Natural killer cell (primary cell): ENCODE data around the gene STARD10. TPM values are rescaled to one million over a fixed set of nuclear protein-coding genes. Genes with fewer than 3 reads are reported as not detected.

Experiments
- ATAC-seq, 3 donors: fragments of 150-1000 bp in 2 of 3; fragments of 200-7000 bp in 1 of 3; cut with Tn5 transposase; 1 replicate in 1 of 3; 2 replicates in 2 of 3; pipeline ENCODE4 v1.10.0; 2021; ENCODE audit warnings: mild to moderate bottlenecking in 2 of 3, moderate library complexity in 2 of 3
- DNase-seq, 2 donors: peaks; one replicate each; pipeline versions ENCODE4 v3.0.0 to v3.0.0-alpha.2; 2013 to 2021; ENCODE audit warnings: mixed read lengths in 1 of 2
- H3K27ac ChIP-seq: one replicate; pipeline ENCODE4 v1.5.1; 2013; ENCODE audit warnings: mild to moderate bottlenecking, low read length
- H3K27me3 ChIP-seq: one replicate; pipeline ENCODE4 v1.6.1; 2013; ENCODE audit warnings: low read length; ENCODE audit not compliant: control insufficient read depth, insufficient read depth
- H3K36me3 ChIP-seq: one replicate; pipeline ENCODE4 v1.6.1; 2013; ENCODE audit warnings: low read length; ENCODE audit not compliant: control insufficient read depth, insufficient read depth
- H3K4me1 ChIP-seq: one replicate; pipeline ENCODE4 v1.6.1; 2013; ENCODE audit warnings: low read length; ENCODE audit not compliant: control insufficient read depth, insufficient read depth
- H3K4me3 ChIP-seq: one replicate; pipeline ENCODE4 v1.5.1; 2013; ENCODE audit warnings: low read length
- H3K9me3 ChIP-seq: one replicate; pipeline ENCODE4 v1.6.1; 2013; ENCODE audit warnings: low read length; ENCODE audit not compliant: control insufficient read depth, insufficient read depth
- H3K27ac Mint-ChIP-seq, 2 donors: one replicate each; pipeline ENCODE4 v1.8.0; 2022; ENCODE audit warnings: mild to moderate bottlenecking in 2 of 2, mixed read lengths in 2 of 2, moderate library complexity in 1 of 2
- H3K27me3 Mint-ChIP-seq, 2 donors: one replicate each; pipeline ENCODE4 v1.8.0; 2022; ENCODE audit warnings: low read depth in 2 of 2, mixed read lengths in 2 of 2
- H3K36me3 Mint-ChIP-seq: one replicate; pipeline ENCODE4 v1.8.0; 2022; ENCODE audit warnings: mixed read lengths
- H3K4me1 Mint-ChIP-seq, 2 donors: one replicate each; pipeline ENCODE4 v1.8.0; 2022; ENCODE audit warnings: mixed read lengths in 2 of 2
- H3K4me3 Mint-ChIP-seq: one replicate; pipeline ENCODE4 v1.8.0; 2022; ENCODE audit warnings: mild to moderate bottlenecking, moderate library complexity, mixed read lengths
- H3K9me3 Mint-ChIP-seq, 2 donors: one replicate each; pipeline ENCODE4 v1.8.0; 2022; ENCODE audit warnings: mixed read lengths in 2 of 2
- CTCF ChIP-seq: fragments of 200-600 bp; IDR thresholded peaks from one replicate; pipeline ENCODE4 v1.8.0; 2022; ENCODE audit warnings: antibody characterized with exemption
- WGBS: methylation state at CpG from one replicate; pipeline ENCODE4 v1.1.7; 2013; ENCODE audit warnings: missing lambda C conversion rate; ENCODE audit not compliant: insufficient coverage; 5-methylcytosine and 5-hydroxymethylcytosine counted together
- intact Hi-C: fragments of 100-400 bp; cut with micrococcal nuclease; formaldehyde crosslinking; loops from one replicate; pipeline ENCODE4 v1.14.2; 2022
- total RNA-seq, 4 donors: library from RNA; stranded (reverse); fragments of 120-200 nt in 1 of 4; gene quantifications; one replicate each; pipeline versions ENCODE4 v1.2.3 to v1.2.4, GENCODE V29; 2013 to 2022

STARD10 gene
- total RNA-seq, 3 donors from 2014 or later (not counting 1 experiment from before 2014, with no cell fraction given): 10.9 to 17.3 (median 11.7) TPM

DNA sequence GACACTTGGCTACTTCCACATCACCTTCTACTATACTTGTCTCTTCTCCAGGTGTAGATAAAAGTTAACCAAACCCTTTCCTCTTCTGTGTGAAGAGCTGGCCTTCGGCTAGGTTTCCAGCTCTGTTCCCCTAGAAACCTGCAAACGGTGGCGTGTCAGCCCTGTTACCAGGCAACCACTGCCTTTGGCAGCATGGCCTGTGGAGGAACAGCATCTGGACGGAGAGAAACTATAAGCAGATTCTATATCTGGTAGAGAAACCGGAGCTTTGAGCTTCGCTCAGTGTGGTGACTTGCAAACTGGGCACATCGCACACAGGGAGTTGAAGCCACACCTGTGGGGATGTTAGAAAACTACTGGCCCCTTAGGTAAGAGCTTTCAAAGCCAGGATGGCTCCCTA, 77.6 kb downstream of the STARD10 start:
- no peaks in the 10 kb centered on the region for H3K9me3 ChIP-seq
- no peak for ATAC-seq
- no peaks in the 10 kb centered on the region for H3K27me3 Mint-ChIP-seq
- no peaks in the 10 kb centered on the region for H3K36me3 Mint-ChIP-seq
- WGBS: 86% methylated on average over 7 of the region's 7 CpGs
- H3K27me3 ChIP-seq: no peaks in the 10 kb centered on the region
- H3K4me3 Mint-ChIP-seq: no peak overlapping the region
- H3K36me3 ChIP-seq: peaks cover 47% of the 10 kb centered on the region
- H3K9me3 Mint-ChIP-seq: no peaks in the 10 kb centered on the region
- no peak overlapping the region for H3K4me3 ChIP-seq
- peaks cover 66% of the 10 kb centered on the region for H3K4me1 ChIP-seq
- intact Hi-C loops: no loop called here
- no peak overlapping the region for H3K27ac ChIP-seq
- peaks cover 61 to 74% of the 10 kb centered on the region in 2 donors for H3K4me1 Mint-ChIP-seq
- peak overlapping the region; percentile 75 to 94 for H3K27ac Mint-ChIP-seq
- no peak for DNase-seq
- no peak for TF ChIP-seq CTCF

GRCh38 chr11:72712841-72713240, 81.0 kb downstream of the STARD10 start:
- Histone ChIP-seq H3K27ac (no peak overlapping the region), H3K4me1 (peaks cover 31% of the 10 kb centered on the region), H3K27me3 (no peaks in the 10 kb centered on the region), H3K9me3 (no peaks in the 10 kb centered on the region), H3K36me3 (peaks cover 68% of the 10 kb centered on the region), H3K4me3 (no peak overlapping the region)
- ATAC-seq: peak in 2 of 3 donors; percentile 17 to 21
- peak overlapping the region; percentile 73 to 93 for H3K27ac Mint-ChIP-seq
- intact Hi-C loops: no loop called here
- H3K4me1 Mint-ChIP-seq: peaks cover 48 to 68% of the 10 kb centered on the region in 2 donors
- H3K36me3 Mint-ChIP-seq: peaks cover 12% of the 10 kb centered on the region
- DNase-seq: no peak
- H3K9me3 Mint-ChIP-seq: no peaks in the 10 kb centered on the region
- WGBS: 87% methylated on average over 9 of the region's 10 CpGs
- no peak for TF ChIP-seq CTCF
- peak overlapping the region; percentile 3 for H3K4me3 Mint-ChIP-seq
- H3K27me3 Mint-ChIP-seq: no peaks in the 10 kb centered on the region

DNA sequence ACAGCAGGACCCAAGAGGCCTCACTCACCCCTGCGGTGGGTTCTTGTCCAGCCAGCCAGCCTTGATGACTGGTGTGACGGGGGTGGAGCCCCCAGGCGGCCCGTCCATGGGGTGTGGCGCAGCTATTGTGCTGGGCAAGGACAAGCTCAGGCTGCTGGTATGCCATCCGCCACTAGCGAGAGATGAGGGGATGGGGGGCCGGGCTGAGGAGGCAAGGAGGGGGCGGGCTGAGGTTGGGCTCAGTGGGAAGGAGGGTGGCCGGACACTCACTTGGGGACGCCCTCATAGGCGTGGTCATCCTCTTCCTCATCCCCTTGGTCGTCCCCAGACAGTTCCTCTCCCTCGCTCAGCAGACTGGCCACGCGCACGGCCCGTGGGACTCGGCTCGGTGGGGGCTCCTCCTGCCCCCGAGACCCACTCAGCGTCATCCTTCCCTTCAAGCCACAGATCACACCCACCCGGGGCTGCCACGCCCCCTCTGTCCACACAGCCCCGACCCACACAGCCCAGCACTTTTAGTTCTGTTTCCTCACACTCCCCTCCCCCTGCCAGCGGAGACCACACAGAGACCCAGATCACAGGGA, 81.6 kb downstream of the STARD10 start:
- ATAC-seq (peak; percentile 50 to 76 (median 73)), DNase-seq (peak in 1 of 2 donors; percentile 39)
- Histone ChIP-seq H3K4me3 (no peak overlapping the region), H3K9me3 (no peaks in the 10 kb centered on the region), H3K27me3 (no peaks in the 10 kb centered on the region), H3K4me1 (peaks cover 28% of the 10 kb centered on the region), H3K36me3 (peaks cover 71% of the 10 kb centered on the region), H3K27ac (no peak overlapping the region)
- Mint-ChIP-seq H3K27me3 (no peaks in the 10 kb centered on the region), H3K4me3 (peak overlapping the region; percentile 3), H3K27ac (peak overlapping the region; percentile 73 to 93), H3K9me3 (no peaks in the 10 kb centered on the region), H3K36me3 (peaks cover 12% of the 10 kb centered on the region), H3K4me1 (peaks cover 53 to 74% of the 10 kb centered on the region in 2 donors)
- 73% methylated on average over 26 of the region's 26 CpGs for WGBS
- no peak for TF ChIP-seq CTCF
- intact Hi-C loops: no loop called here

- Histone ChIP-seq H3K4me1 (peaks cover 28% of the 10 kb centered on the region), H3K4me3 (no peak overlapping the region), H3K9me3 (no peaks in the 10 kb centered on the region), H3K36me3 (peaks cover 72% of the 10 kb centered on the region), H3K27me3 (no peaks in the 10 kb centered on the region), H3K27ac (no peak overlapping the region)
- Mint-ChIP-seq H3K36me3 (peaks cover 12% of the 10 kb centered on the region), H3K27ac (peak overlapping the region; percentile 76 to 93), H3K4me3 (no peak overlapping the region), H3K27me3 (no peaks in the 10 kb centered on the region), H3K9me3 (no peaks in the 10 kb centered on the region), H3K4me1 (peaks cover 58 to 80% of the 10 kb centered on the region in 2 donors)
- 99% methylated on average over 9 of the region's 9 CpGs for WGBS
- DNase-seq (no peak), ATAC-seq (no peak)
- no peak for TF ChIP-seq CTCF
- intact Hi-C loops: no loop called here
Measured at GRCh38 chr11:72711141-72711540, 82.7 kb downstream of the STARD10 start.
